Liver (tissue), 9 donors: ENCODE results near the gene PPFIBP1. TPM values are rescaled to one million over a fixed set of nuclear protein-coding genes. Genes with fewer than 3 reads are reported as not detected.

Experiments
- DNase-seq: peaks from one replicate; pipeline ENCODE4 v3.0.0-alpha.2; 2017; ENCODE audit warnings: low spot score
- H3K27ac ChIP-seq, 2 donors: one replicate each; pipeline ENCODE4 v1.7.0; 2013; ENCODE audit warnings: inconsistent platforms in 2 of 2, low read length in 2 of 2, control low read depth in 1 of 2, low read depth in 1 of 2, mild to moderate bottlenecking in 1 of 2
- H3K27me3 ChIP-seq, 4 donors: one replicate each; pipeline versions ENCODE4 v1.6.1 to v1.7.0; 2013; ENCODE audit warnings: low read length in 3 of 4, inconsistent platforms in 1 of 4, mild to moderate bottlenecking in 1 of 4, moderate library complexity in 1 of 4; ENCODE audit not compliant: control insufficient read depth in 4 of 4, insufficient read depth in 4 of 4
- H3K36me3 ChIP-seq, 4 donors: one replicate each; pipeline versions ENCODE4 v1.6.1 to v1.7.0; 2013; ENCODE audit warnings: low read length in 3 of 4, mild to moderate bottlenecking in 3 of 4, low read depth in 1 of 4, moderate library complexity in 1 of 4; ENCODE audit not compliant: control insufficient read depth in 4 of 4, insufficient read depth in 3 of 4
- H3K4me1 ChIP-seq, 4 donors: one replicate each; pipeline versions ENCODE4 v1.6.1 to v1.7.0; 2013; ENCODE audit warnings: low read length in 3 of 4, mild to moderate bottlenecking in 3 of 4, moderate library complexity in 1 of 4; ENCODE audit not compliant: control insufficient read depth in 4 of 4, insufficient read depth in 4 of 4
- H3K4me3 ChIP-seq, 3 donors: one replicate each; pipeline versions ENCODE4 v1.6.1 to v1.7.0; 2013; ENCODE audit warnings: low read length in 3 of 3, control low read depth in 1 of 3, low read depth in 1 of 3, mild to moderate bottlenecking in 1 of 3
- H3K9ac ChIP-seq, 2 donors: one replicate each; pipeline ENCODE4 v1.7.0; 2013; ENCODE audit warnings: low read length in 2 of 2, mild to moderate bottlenecking in 2 of 2, moderate library complexity in 2 of 2, control low read depth in 1 of 2, low read depth in 1 of 2
- H3K9me3 ChIP-seq, 4 donors: one replicate each; pipeline versions ENCODE4 v1.6.1 to v1.7.0; 2013; ENCODE audit warnings: low read length in 3 of 4; ENCODE audit not compliant: control insufficient read depth in 4 of 4
- CTCF ChIP-seq: fragments of 150-350 bp; IDR thresholded peaks from 2 replicates; pipeline ENCODE4 v1.5.1; 2017; ENCODE audit warnings: improper control_type of control experiment, low read depth, low read length; ENCODE audit not compliant: missing input control
- EGR1 ChIP-seq, 2 donors: IDR thresholded peaks; 2 replicates each; pipeline ENCODE4 v1.6.1; 2016 to 2018; ENCODE audit warnings: antibody characterized with exemption in 2 of 2, low read depth in 2 of 2
- FOXA1 ChIP-seq: IDR thresholded peaks from 2 replicates; pipeline ENCODE4 v1.6.1; 2016; ENCODE audit warnings: antibody characterized with exemption
- FOXA2 ChIP-seq: IDR thresholded peaks from 2 replicates; pipeline ENCODE4 v1.6.1; 2016; ENCODE audit warnings: antibody characterized with exemption
- GABPA ChIP-seq, 2 donors: IDR thresholded peaks in 1 of 2; conservative IDR thresholded peaks in 1 of 2; 2 replicates each; pipeline ENCODE4 v1.6.1; 2016; ENCODE audit warnings: antibody characterized with exemption in 2 of 2, mild to moderate bottlenecking in 1 of 2, moderate library complexity in 1 of 2
- HNF4A ChIP-seq, 2 donors: conservative IDR thresholded peaks; 2 replicates each; pipeline ENCODE4 v1.6.1; 2016; ENCODE audit warnings: antibody characterized with exemption in 2 of 2, mild to moderate bottlenecking in 2 of 2
- HNF4G ChIP-seq: IDR thresholded peaks from 2 replicates; pipeline ENCODE4 v1.6.1; 2016; ENCODE audit warnings: antibody characterized with exemption
- JUND ChIP-seq, 2 donors: IDR thresholded peaks; 2 replicates each; pipeline ENCODE4 v1.6.1; 2016; ENCODE audit warnings: antibody characterized with exemption in 2 of 2
- MAX ChIP-seq: IDR thresholded peaks from 2 replicates; pipeline ENCODE4 v1.6.1; 2016; ENCODE audit warnings: antibody characterized with exemption
- NR2F2 ChIP-seq: IDR thresholded peaks from 2 replicates; pipeline ENCODE4 v1.6.1; 2016; ENCODE audit warnings: antibody characterized with exemption
- RAD21 ChIP-seq, 2 donors: IDR thresholded peaks; 2 replicates each; pipeline ENCODE4 v1.6.1; 2016; ENCODE audit warnings: antibody characterized with exemption in 2 of 2, mild to moderate bottlenecking in 2 of 2
- REST ChIP-seq: IDR thresholded peaks from 2 replicates; pipeline ENCODE4 v1.6.1; 2016; ENCODE audit warnings: antibody characterized with exemption, mild to moderate bottlenecking
- RXRA ChIP-seq, 2 donors: IDR thresholded peaks; 2 replicates each; pipeline ENCODE4 v1.6.1; 2017 to 2018; ENCODE audit warnings: antibody characterized with exemption in 2 of 2, mild to moderate bottlenecking in 1 of 2
- SP1 ChIP-seq: IDR thresholded peaks from 2 replicates; pipeline ENCODE4 v1.6.1; 2018; ENCODE audit warnings: antibody characterized with exemption, mild to moderate bottlenecking
- TAF1 ChIP-seq: conservative IDR thresholded peaks from 2 replicates; pipeline ENCODE4 v1.6.1; 2016; ENCODE audit warnings: antibody characterized with exemption, mild to moderate bottlenecking
- YY1 ChIP-seq: IDR thresholded peaks from 2 replicates; pipeline ENCODE4 v1.6.1; 2016; ENCODE audit warnings: antibody characterized with exemption, mild to moderate bottlenecking
- WGBS: extraction: QIAGEN DNeasy Blood & Tissue Kit; methylation state at CpG from one replicate; pipeline ENCODE4 v1.1.7; 2013; 5-methylcytosine and 5-hydroxymethylcytosine counted together
- polyA plus RNA-seq, 2 donors: library from polyadenylated mRNA; stranded (reverse) in 1 of 2; unstranded in 1 of 2; fragments of 200-250 nt in 1 of 2; fragments of >200 nt in 1 of 2; fragmentation: Nextera tagmentation in 1 of 2; extraction: Ambion mirVana in 1 of 2; gene quantifications; one replicate each; pipeline versions ENCODE4 v1.2.1 to v1.2.3, GENCODE V29; 2013 to 2015
- total RNA-seq, 2 donors: library from RNA; depleted of rRNA; stranded (reverse); fragments of >200 nt; gene quantifications; one replicate each; pipeline ENCODE4 v1.2.3, GENCODE V29; 2014
- TF ChIP-seq, protein P1 (sequence below): IDR thresholded peaks from 2 replicates; pipeline ENCODE4 v1.6.1; 2016; ENCODE audit warnings: antibody characterized with exemption
- TF ChIP-seq, protein P2 (sequence below): IDR thresholded peaks from 2 replicates; pipeline ENCODE4 v1.6.1; 2016; ENCODE audit warnings: antibody characterized with exemption
- donor health status: healthy.
- donor health status: healthy.
- donor health status: healthy.
- donor health status: healthy.
- donor health status: healthy.

The PPFIBP1 gene
- total and polyA plus RNA-seq, 4 donors, result 10.5 to 65.8 (median 17.4) TPM

DNA sequence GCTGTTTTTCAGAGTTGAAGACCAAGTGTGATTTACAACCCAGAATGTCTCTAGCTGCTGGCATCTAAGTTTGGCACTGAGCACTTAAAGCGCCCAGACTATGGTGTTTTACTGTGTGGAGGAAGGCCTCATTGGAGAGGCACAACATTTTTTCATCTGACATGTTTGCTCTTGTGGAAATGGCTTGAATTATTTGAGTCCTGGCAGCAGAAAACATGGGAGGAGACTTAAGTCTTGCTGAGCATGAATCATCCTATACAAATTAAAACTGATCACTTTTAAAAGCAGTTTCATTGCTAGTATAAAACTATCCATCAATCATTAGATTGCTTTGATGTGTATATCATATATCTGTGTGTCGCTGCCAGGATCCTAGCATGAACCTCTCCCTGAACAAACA is 86.4 kb downstream of the PPFIBP1 start:
- no peak for TF ChIP-seq FOXA2
- no peak for TF ChIP-seq FOXA1
- no peak for TF ChIP-seq MAX
- TF ChIP-seq, protein P1, sequence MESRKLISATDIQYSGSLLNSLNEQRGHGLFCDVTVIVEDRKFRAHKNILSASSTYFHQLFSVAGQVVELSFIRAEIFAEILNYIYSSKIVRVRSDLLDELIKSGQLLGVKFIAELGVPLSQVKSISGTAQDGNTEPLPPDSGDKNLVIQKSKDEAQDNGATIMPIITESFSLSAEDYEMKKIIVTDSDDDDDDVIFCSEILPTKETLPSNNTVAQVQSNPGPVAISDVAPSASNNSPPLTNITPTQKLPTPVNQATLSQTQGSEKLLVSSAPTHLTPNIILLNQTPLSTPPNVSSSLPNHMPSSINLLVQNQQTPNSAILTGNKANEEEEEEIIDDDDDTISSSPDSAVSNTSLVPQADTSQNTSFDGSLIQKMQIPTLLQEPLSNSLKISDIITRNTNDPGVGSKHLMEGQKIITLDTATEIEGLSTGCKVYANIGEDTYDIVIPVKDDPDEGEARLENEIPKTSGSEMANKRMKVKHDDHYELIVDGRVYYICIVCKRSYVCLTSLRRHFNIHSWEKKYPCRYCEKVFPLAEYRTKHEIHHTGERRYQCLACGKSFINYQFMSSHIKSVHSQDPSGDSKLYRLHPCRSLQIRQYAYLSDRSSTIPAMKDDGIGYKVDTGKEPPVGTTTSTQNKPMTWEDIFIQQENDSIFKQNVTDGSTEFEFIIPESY, result no peak
- no peak for TF ChIP-seq HNF4G
- TF ChIP-seq GABPA (IDR thresholded peaks at IDR 0.05 in 1 of 2, conservative IDR thresholded peaks at IDR 0.05 in 1 of 2), result no peak
- TF ChIP-seq RAD21 (IDR thresholded peaks at IDR 0.05), result no peak
- no peak for TF ChIP-seq HNF4A (conservative IDR thresholded peaks at IDR 0.05)
- TF ChIP-seq SP1, result no peak
- no peak for TF ChIP-seq NR2F2
- TF ChIP-seq JUND (IDR thresholded peaks at IDR 0.05), result no peak
- no peak for TF ChIP-seq REST
- TF ChIP-seq, protein P2, sequence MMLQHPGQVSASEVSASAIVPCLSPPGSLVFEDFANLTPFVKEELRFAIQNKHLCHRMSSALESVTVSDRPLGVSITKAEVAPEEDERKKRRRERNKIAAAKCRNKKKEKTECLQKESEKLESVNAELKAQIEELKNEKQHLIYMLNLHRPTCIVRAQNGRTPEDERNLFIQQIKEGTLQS, result no peak
- no peak for TF ChIP-seq RXRA (IDR thresholded peaks at IDR 0.05)
- TF ChIP-seq CTCF, result no peak
- TF ChIP-seq TAF1, result no peak
- no peak for TF ChIP-seq EGR1 (IDR thresholded peaks at IDR 0.05; ENCODE audit: low read depth in 2 of 2)
- no peak for TF ChIP-seq YY1
- no peak for DNase-seq
- no peak overlapping the region for H3K4me3 ChIP-seq
- 91% methylated on average over 2 of the region's 2 CpGs for WGBS
- H3K4me1 ChIP-seq, result peaks cover 1 to 20% (median 9%) of the 10 kb centered on the region in 4 donors
- no peaks in the 10 kb centered on the region for H3K36me3 ChIP-seq
- no peak overlapping the region for H3K27ac ChIP-seq
- H3K9me3 ChIP-seq, result no peaks in the 10 kb centered on the region
- H3K9ac ChIP-seq, result no peak overlapping the region
- no peaks in the 10 kb centered on the region for H3K27me3 ChIP-seq
